SK-N-MC (cell line): ENCODE results near the gene TAF11.

Source experiments
- EZH2 ChIP-seq: fragments of 200-600 bp; sonication (generic); IDR thresholded peaks from one replicate; pipeline ENCODE4 v1.6.1; 2017; ENCODE audit warnings: antibody characterized with exemption
- POLR2AphosphoS5 ChIP-seq: IDR thresholded peaks from 2 replicates; pipeline ENCODE4 v1.6.1; 2012; ENCODE audit warnings: mild to moderate bottlenecking, low read depth, low read length, borderline replicate concordance

DNA sequence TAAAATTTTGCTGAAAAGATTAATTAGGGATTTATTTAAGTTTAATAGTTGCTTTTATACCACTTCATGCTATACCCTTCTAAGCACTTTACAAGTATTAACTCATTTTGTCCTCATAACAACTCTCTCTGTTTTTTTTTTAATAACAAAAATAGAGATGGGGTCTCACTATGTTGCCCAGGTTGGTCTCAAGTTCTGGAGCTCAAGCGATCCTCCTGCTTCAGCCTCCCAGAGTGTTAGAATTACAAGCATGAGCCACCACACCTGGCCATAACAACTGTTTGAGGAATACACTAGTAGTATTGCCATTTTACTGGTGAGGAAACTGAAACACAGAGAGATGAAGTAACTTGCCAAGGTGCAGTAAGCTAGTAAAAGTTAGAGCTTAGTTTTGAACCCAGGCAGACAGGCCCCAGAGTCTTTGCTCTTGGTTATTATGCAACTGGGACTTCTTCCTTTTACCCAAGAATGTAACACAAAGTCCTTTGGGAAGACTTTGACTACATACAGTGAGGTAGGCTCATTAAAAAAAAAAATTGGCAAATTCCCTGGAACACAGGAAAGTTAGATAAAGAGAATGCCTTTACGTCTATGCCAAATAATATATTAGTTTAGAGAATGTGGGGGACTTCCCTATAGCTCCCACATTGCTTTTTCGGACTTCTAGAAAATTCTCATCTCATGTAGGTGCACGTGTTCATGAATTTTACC lies 12.6 kb upstream of the TAF11 start:
- no peak for TF ChIP-seq POLR2AphosphoS5
- no peak for TF ChIP-seq EZH2
